Measurements from ENCODE around the gene PRSS58. TPM values are rescaled to one million over a fixed set of nuclear protein-coding genes. Genes with fewer than 3 reads are reported as not detected.

PRSS58 gene, protein sequence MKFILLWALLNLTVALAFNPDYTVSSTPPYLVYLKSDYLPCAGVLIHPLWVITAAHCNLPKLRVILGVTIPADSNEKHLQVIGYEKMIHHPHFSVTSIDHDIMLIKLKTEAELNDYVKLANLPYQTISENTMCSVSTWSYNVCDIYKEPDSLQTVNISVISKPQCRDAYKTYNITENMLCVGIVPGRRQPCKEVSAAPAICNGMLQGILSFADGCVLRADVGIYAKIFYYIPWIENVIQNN
- total RNA-seq, result not detected in 2 replicates

DNA sequence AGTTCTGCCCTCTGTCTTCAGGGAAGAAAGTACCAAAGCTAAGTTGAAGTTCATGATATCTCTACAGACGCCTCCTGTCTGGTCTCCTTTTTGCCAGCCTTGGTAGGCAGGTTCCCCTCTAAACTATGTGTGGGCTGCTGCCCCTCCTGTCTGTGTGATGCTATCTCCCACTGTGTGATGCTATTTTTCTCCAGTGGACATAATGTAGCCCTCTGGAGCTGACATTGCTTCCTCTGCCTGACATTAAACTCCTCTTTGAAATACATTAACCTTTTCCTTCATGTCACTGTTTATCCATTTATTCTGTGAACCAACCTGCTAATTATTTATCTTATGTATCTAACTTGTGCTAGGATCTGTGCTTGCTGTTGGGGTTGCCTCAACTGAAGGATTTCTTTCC, at the start of gene PRSS58:
Gene PRSS58 (minus strand): TSS at position 101 of the 400 bp plus-strand sequence. CDS start 351 bp downstream, outside the sequence.

Other genes starting within 250 kb of the PRSS58 start
- gene MGAM2, start 146.3 kb downstream of the PRSS58 start, total RNA-seq, result not detected in 2 replicates